H9 (cell line): Measurements from ENCODE around the gene ELAVL4. TPM values are rescaled to one million over a fixed set of nuclear protein-coding genes. Genes with fewer than 3 reads are reported as not detected.

ENCODE experiments used
- DNase-seq: peaks from one replicate; pipeline ENCODE4 v3.0.0-alpha.2; 2017
- H2AFZ ChIP-seq: one replicate; pipeline ENCODE4 v1.6.1; 2013; ENCODE audit warnings: mild to moderate bottlenecking, low read length, control low read depth, moderate library complexity
- H2AK5ac ChIP-seq: 2 replicates; pipeline ENCODE4 v1.6.1; 2013; ENCODE audit warnings: low read length, control low read depth, mixed read lengths; ENCODE audit not compliant: insufficient read length
- H2BK120ac ChIP-seq: one replicate; pipeline ENCODE4 v1.6.1; 2013; ENCODE audit warnings: low read depth, mild to moderate bottlenecking, low read length, control low read depth, inconsistent platforms; ENCODE audit not compliant: poor library complexity, severe bottlenecking
- H2BK12ac ChIP-seq: 2 replicates; pipeline ENCODE4 v1.6.1; 2013; ENCODE audit warnings: low read length, control low read depth, mixed read lengths, low read depth; ENCODE audit not compliant: insufficient read length
- H2BK15ac ChIP-seq: 2 replicates; pipeline ENCODE4 v1.6.1; 2013; ENCODE audit warnings: low read depth, low read length, control low read depth
- H2BK20ac ChIP-seq: one replicate; pipeline ENCODE4 v1.6.1; 2013; ENCODE audit warnings: low read depth, mild to moderate bottlenecking, low read length, control low read depth, inconsistent platforms; ENCODE audit not compliant: poor library complexity, severe bottlenecking
- H2BK5ac ChIP-seq: 2 replicates; pipeline ENCODE4 v1.6.1; 2013; ENCODE audit warnings: low read length, control low read depth, mixed read lengths; ENCODE audit not compliant: insufficient read length
- H3K14ac ChIP-seq: 2 replicates; pipeline ENCODE4 v1.6.1; 2013; ENCODE audit warnings: low read length, control low read depth; ENCODE audit not compliant: insufficient read depth
- H3K18ac ChIP-seq: 2 replicates; pipeline ENCODE4 v1.6.1; 2013; ENCODE audit warnings: low read depth, mild to moderate bottlenecking, mixed read lengths, low read length, control low read depth; ENCODE audit not compliant: insufficient read length
- H3K23ac ChIP-seq: 2 replicates; pipeline ENCODE4 v1.6.1; 2013; ENCODE audit warnings: low read length, control low read depth, mixed read lengths, low read depth; ENCODE audit not compliant: insufficient read length
- H3K23me2 ChIP-seq: 2 replicates; pipeline ENCODE4 v1.6.1; 2013; ENCODE audit warnings: low read depth, mild to moderate bottlenecking, mixed read lengths, low read length, control low read depth; ENCODE audit not compliant: insufficient read length, poor library complexity, severe bottlenecking
- H3K27ac ChIP-seq: 2 replicates; pipeline ENCODE4 v1.5.1; 2013; ENCODE audit warnings: low read length, control low read depth, mixed read lengths, low read depth; ENCODE audit not compliant: insufficient read length
- H3K27me3 ChIP-seq: 2 replicates; pipeline ENCODE4 v1.6.1; 2013; ENCODE audit warnings: low read length, control low read depth, inconsistent platforms; ENCODE audit not compliant: insufficient read depth
- H3K4ac ChIP-seq: 2 replicates; pipeline ENCODE4 v1.6.1; 2013; ENCODE audit warnings: low read depth, mild to moderate bottlenecking, control low read depth, inconsistent platforms, low read length, moderate library complexity
- H3K4me1 ChIP-seq: 2 replicates; pipeline ENCODE4 v1.6.1; 2013; ENCODE audit warnings: low read length, control low read depth, inconsistent platforms; ENCODE audit not compliant: insufficient read depth
- H3K4me2 ChIP-seq: 2 replicates; pipeline ENCODE4 v1.6.1; 2013; ENCODE audit warnings: low read length, control low read depth, mixed read lengths; ENCODE audit not compliant: insufficient read length, insufficient read depth
- H3K56ac ChIP-seq: 2 replicates; pipeline ENCODE4 v1.6.1; 2013; ENCODE audit warnings: low read depth, mild to moderate bottlenecking, mixed read lengths, low read length, control low read depth; ENCODE audit not compliant: insufficient read length
- H3K79me1 ChIP-seq: 2 replicates; pipeline ENCODE4 v1.6.1; 2013; ENCODE audit warnings: low read depth, mild to moderate bottlenecking, moderate library complexity, low read length, control low read depth, inconsistent platforms; ENCODE audit not compliant: insufficient read depth, poor library complexity, severe bottlenecking
- H3K79me2 ChIP-seq: 2 replicates; pipeline ENCODE4 v1.6.1; 2013; ENCODE audit warnings: low read length, control low read depth, inconsistent platforms; ENCODE audit not compliant: insufficient read depth
- H3K9ac ChIP-seq: 2 replicates; pipeline ENCODE4 v1.6.1; 2013; ENCODE audit warnings: low read length, control low read depth, mixed read lengths; ENCODE audit not compliant: insufficient read length; ENCODE audit errors: extremely low read depth
- H3K9me3 ChIP-seq: one replicate; pipeline ENCODE4 v1.6.1; 2013; ENCODE audit warnings: low read depth, low read length, inconsistent platforms; ENCODE audit not compliant: control insufficient read depth
- H3T11ph ChIP-seq: one replicate; pipeline ENCODE4 v1.6.1; 2013; ENCODE audit warnings: mild to moderate bottlenecking, low read length, control low read depth, inconsistent platforms
- H4K20me1 ChIP-seq: one replicate; pipeline ENCODE4 v1.6.1; 2013; ENCODE audit not compliant: control insufficient read depth, insufficient read length, insufficient read depth
- H4K5ac ChIP-seq: 2 replicates; pipeline ENCODE4 v1.6.1; 2013; ENCODE audit warnings: low read depth, mild to moderate bottlenecking, mixed read lengths, low read length, control low read depth; ENCODE audit not compliant: insufficient read length
- H4K8ac ChIP-seq: replicated peaks from 2 replicates; pipeline ENCODE4 v1.6.1; 2013; ENCODE audit warnings: low read length, control low read depth, mixed read lengths, low read depth; ENCODE audit not compliant: insufficient read length
- H4K91ac ChIP-seq: 2 replicates; pipeline ENCODE4 v1.6.1; 2013; ENCODE audit warnings: low read depth, mild to moderate bottlenecking, moderate library complexity, mixed read lengths, low read length, control low read depth; ENCODE audit not compliant: insufficient read length
- H3K27ac Mint-ChIP-seq, 3 experiments: 2 replicates in 2 of 3; 3 replicates in 1 of 3; pipeline ENCODE4 v1.8.0; 2020 to 2021; ENCODE audit warnings: mixed read lengths in 3 of 3, mild to moderate bottlenecking in 1 of 3, moderate library complexity in 1 of 3
- H3K27me3 Mint-ChIP-seq: 2 replicates; pipeline ENCODE4 v1.8.0; 2021; ENCODE audit warnings: low read depth, mild to moderate bottlenecking, moderate library complexity, mixed read lengths
- H3K36me3 Mint-ChIP-seq, 3 experiments: 2 replicates in 2 of 3; 3 replicates in 1 of 3; pipeline ENCODE4 v1.8.0; 2020 to 2021; ENCODE audit warnings: low read depth in 3 of 3, mixed read lengths in 3 of 3; ENCODE audit not compliant: insufficient read depth in 1 of 3
- H3K4me1 Mint-ChIP-seq, 2 experiments: 2 replicates each; pipeline ENCODE4 v1.8.0; 2020; ENCODE audit warnings: mixed read lengths in 2 of 2
- H3K4me3 Mint-ChIP-seq, 2 experiments: 2 replicates in 1 of 2; 3 replicates in 1 of 2; pipeline ENCODE4 v1.8.0; 2020 to 2021; ENCODE audit warnings: mild to moderate bottlenecking in 2 of 2, mixed read lengths in 2 of 2, moderate library complexity in 1 of 2
- H3K9me3 Mint-ChIP-seq, 2 experiments: 2 replicates in 1 of 2; 3 replicates in 1 of 2; pipeline ENCODE4 v1.8.0; 2020; ENCODE audit warnings: mild to moderate bottlenecking in 2 of 2, mixed read lengths in 2 of 2, moderate library complexity in 1 of 2
- WGBS: extraction: QIAGEN DNeasy Blood & Tissue Kit; methylation state at CpG from one replicate; pipeline ENCODE4 v1.1.7; 2013; ENCODE audit warnings: missing lambda C conversion rate, low lambda C conversion rate, mixed read lengths; ENCODE audit not compliant: insufficient read length; ENCODE audit errors: extremely low coverage; 5-methylcytosine and 5-hydroxymethylcytosine counted together
- total RNA-seq: library from RNA; stranded (reverse); gene quantifications from 2 replicates; pipeline ENCODE4 v1.2.1, GENCODE V29; 2021
- TF ChIP-seq, protein P1 (sequence below): fragments of 200-600 bp; sonication (generic); conservative IDR thresholded peaks from 3 replicates; pipeline ENCODE4 v1.8.0; 2021; ENCODE audit warnings: antibody characterized with exemption, mild to moderate bottlenecking

Gene ELAVL4
- total RNA-seq, 1 experiment from 2014 or later: not detected

- H2AK5ac ChIP-seq: no peak overlapping the region
- H4K20me1 ChIP-seq: no peaks in the 10 kb centered on the region
- H4K91ac ChIP-seq: no peak overlapping the region
- no peak overlapping the region for H3K4me3 Mint-ChIP-seq
- no peak overlapping the region for H3K14ac ChIP-seq
- no peaks in the 10 kb centered on the region for H3K79me2 ChIP-seq
- H3K36me3 Mint-ChIP-seq: peaks cover 0 to under 1% (median 0%) of the 10 kb centered on the region in 3 experiments; a peak in 1 of 7 replicates
- H3K9me3 ChIP-seq: no peaks in the 10 kb centered on the region
- no peak overlapping the region for H3K18ac ChIP-seq
- no peak overlapping the region for H4K8ac ChIP-seq
- no peak overlapping the region for H2BK12ac ChIP-seq
- no peak overlapping the region for H2BK15ac ChIP-seq
- no peaks in the 10 kb centered on the region for H3K4me1 Mint-ChIP-seq
- H3K9me3 Mint-ChIP-seq: peaks cover 0 to 83% of the 10 kb centered on the region in 2 experiments; a peak in 4 of 5 replicates
- no peak overlapping the region for H2BK120ac ChIP-seq
- H3K27me3 Mint-ChIP-seq: no peaks in the 10 kb centered on the region
- H2BK5ac ChIP-seq: no peak overlapping the region
- no peak overlapping the region for H3K27ac ChIP-seq
- H3K4me1 ChIP-seq: no peaks in the 10 kb centered on the region
- H3K56ac ChIP-seq: no peak overlapping the region
- no peak overlapping the region for H3K4ac ChIP-seq
- H2BK20ac ChIP-seq: no peak overlapping the region
- no peak overlapping the region for H4K5ac ChIP-seq
- H3K4me2 ChIP-seq: no peak overlapping the region
- no peaks in the 10 kb centered on the region for H3K27me3 ChIP-seq
- no peak overlapping the region for H3K23ac ChIP-seq
- no peak overlapping the region for H3T11ph ChIP-seq
- no peak overlapping the region for H3K27ac Mint-ChIP-seq
- WGBS: no CpG with 5 or more reads among the region's 9 CpGs
- no peak overlapping the region for H3K9ac ChIP-seq
- no peak for DNase-seq
- H3K79me1 ChIP-seq: no peaks in the 10 kb centered on the region
- TF ChIP-seq, protein P1, sequence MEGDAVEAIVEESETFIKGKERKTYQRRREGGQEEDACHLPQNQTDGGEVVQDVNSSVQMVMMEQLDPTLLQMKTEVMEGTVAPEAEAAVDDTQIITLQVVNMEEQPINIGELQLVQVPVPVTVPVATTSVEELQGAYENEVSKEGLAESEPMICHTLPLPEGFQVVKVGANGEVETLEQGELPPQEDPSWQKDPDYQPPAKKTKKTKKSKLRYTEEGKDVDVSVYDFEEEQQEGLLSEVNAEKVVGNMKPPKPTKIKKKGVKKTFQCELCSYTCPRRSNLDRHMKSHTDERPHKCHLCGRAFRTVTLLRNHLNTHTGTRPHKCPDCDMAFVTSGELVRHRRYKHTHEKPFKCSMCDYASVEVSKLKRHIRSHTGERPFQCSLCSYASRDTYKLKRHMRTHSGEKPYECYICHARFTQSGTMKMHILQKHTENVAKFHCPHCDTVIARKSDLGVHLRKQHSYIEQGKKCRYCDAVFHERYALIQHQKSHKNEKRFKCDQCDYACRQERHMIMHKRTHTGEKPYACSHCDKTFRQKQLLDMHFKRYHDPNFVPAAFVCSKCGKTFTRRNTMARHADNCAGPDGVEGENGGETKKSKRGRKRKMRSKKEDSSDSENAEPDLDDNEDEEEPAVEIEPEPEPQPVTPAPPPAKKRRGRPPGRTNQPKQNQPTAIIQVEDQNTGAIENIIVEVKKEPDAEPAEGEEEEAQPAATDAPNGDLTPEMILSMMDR: no peak
- no peaks in the 10 kb centered on the region for H3K23me2 ChIP-seq
- H2AFZ ChIP-seq: no peak overlapping the region
These were observed 17.7 kb upstream of the ELAVL4 start for GRCh38 chr1:50091068-50091467.
